SK-N-SH treated with all-trans-retinoic acid at 6 μM for 48 hours (cell line): ENCODE measurements around the gene LOXHD1.

Source experiments
- ATAC-seq: fragments of 200-7000 bp; cut with Tn5 transposase; 3 replicates; pipeline ENCODE4 v1.9.1; 2020; ENCODE audit warnings: mild to moderate bottlenecking, moderate library complexity
- BACH2 ChIP-seq: fragments of 250-450 bp; sonication (Bioruptor Pico); IDR thresholded peaks from 2 replicates; pipeline ENCODE4 v1.9.0; 2021; ENCODE audit warnings: mild to moderate bottlenecking, borderline replicate concordance
- CSRNP3 ChIP-seq: fragments of 250-450 bp; sonication (Bioruptor Pico); IDR thresholded peaks from 2 replicates; pipeline ENCODE4 v1.5.1; 2021; ENCODE audit warnings: mild to moderate bottlenecking, moderate library complexity
- ESRRG ChIP-seq: fragments of 250-450 bp; sonication (Bioruptor Pico); IDR thresholded peaks from 2 replicates; pipeline ENCODE4 v1.6.1; 2021; ENCODE audit warnings: mild to moderate bottlenecking
- GLIS3 ChIP-seq: fragments of 250-450 bp; sonication (Bioruptor Pico); IDR thresholded peaks from 2 replicates; pipeline ENCODE4 v1.5.0; 2020; ENCODE audit warnings: mild to moderate bottlenecking, moderate library complexity
- ISL1 ChIP-seq: fragments of 250-450 bp; sonication (Bioruptor Pico); IDR thresholded peaks from 2 replicates; pipeline ENCODE4 v2.1.2; 2022; ENCODE audit warnings: mild to moderate bottlenecking, moderate library complexity
- OSR1 ChIP-seq: fragments of 250-450 bp; sonication (Bioruptor Pico); IDR thresholded peaks from 2 replicates; pipeline ENCODE4 v1.8.0; 2022; ENCODE audit warnings: moderate library complexity, mild to moderate bottlenecking, inconsistent platforms
- PATZ1 ChIP-seq: fragments of 250-450 bp; sonication (Bioruptor Pico); IDR thresholded peaks from 2 replicates; pipeline ENCODE4 v1.8.0; 2020; ENCODE audit warnings: mild to moderate bottlenecking, moderate library complexity, borderline replicate concordance
- PPARA ChIP-seq: fragments of 250-450 bp; sonication (Bioruptor Pico); IDR thresholded peaks from 2 replicates; pipeline ENCODE4 v1.5.0; 2020; ENCODE audit warnings: mild to moderate bottlenecking, borderline replicate concordance
- RARB ChIP-seq: fragments of 250-450 bp; sonication (Bioruptor Pico); IDR thresholded peaks from 2 replicates; pipeline ENCODE4 v1.8.0; 2021; ENCODE audit warnings: mild to moderate bottlenecking, moderate library complexity
- TCF4 ChIP-seq: fragments of 250-450 bp; sonication (Bioruptor Pico); IDR thresholded peaks from 2 replicates; pipeline ENCODE4 v1.8.0; 2021; ENCODE audit warnings: mild to moderate bottlenecking, moderate library complexity, borderline replicate concordance
- TOX ChIP-seq: fragments of 250-450 bp; sonication (Bioruptor Pico); IDR thresholded peaks from 2 replicates; pipeline ENCODE4 v1.8.0; 2021; ENCODE audit warnings: mild to moderate bottlenecking, moderate library complexity, borderline replicate concordance
- TSHZ2 ChIP-seq: fragments of 250-450 bp; sonication (Bioruptor Pico); IDR thresholded peaks from 2 replicates; pipeline ENCODE4 v1.5.0; 2020; ENCODE audit warnings: mild to moderate bottlenecking, moderate library complexity
- ZFP3 ChIP-seq: fragments of 250-450 bp; sonication (Bioruptor Pico); IDR thresholded peaks from 2 replicates; pipeline ENCODE4 v1.5.0; 2020; ENCODE audit warnings: mild to moderate bottlenecking, moderate library complexity
- ZFP30 ChIP-seq: fragments of 450-650 bp; formaldehyde crosslinking; IDR thresholded peaks from 2 replicates; pipeline ENCODE4 v1.5.0; 2022; ENCODE audit warnings: mild to moderate bottlenecking, moderate library complexity
- ZNF565 ChIP-seq: fragments of 450-650 bp; formaldehyde crosslinking; conservative IDR thresholded peaks from 2 replicates; pipeline ENCODE4 v1.5.0; 2020; ENCODE audit warnings: low read depth, mild to moderate bottlenecking, moderate library complexity
- ZNF8 ChIP-seq: fragments of 450-650 bp; formaldehyde crosslinking; IDR thresholded peaks from 2 replicates; pipeline ENCODE4 v1.5.0; 2020; ENCODE audit warnings: mild to moderate bottlenecking, moderate library complexity
- TF ChIP-seq, protein P1 (sequence below): fragments of 250-450 bp; sonication (Bioruptor Pico); IDR thresholded peaks from 2 replicates; pipeline ENCODE4 v1.8.0; 2021; ENCODE audit warnings: low read depth, mild to moderate bottlenecking, moderate library complexity, borderline replicate concordance
- TF ChIP-seq, protein P2 (sequence below): fragments of 250-450 bp; sonication (Bioruptor Pico); IDR thresholded peaks from 2 replicates; pipeline ENCODE4 v1.5.1; 2020; ENCODE audit warnings: low read depth, mild to moderate bottlenecking, moderate library complexity

LOXHD1 gene

DNA sequence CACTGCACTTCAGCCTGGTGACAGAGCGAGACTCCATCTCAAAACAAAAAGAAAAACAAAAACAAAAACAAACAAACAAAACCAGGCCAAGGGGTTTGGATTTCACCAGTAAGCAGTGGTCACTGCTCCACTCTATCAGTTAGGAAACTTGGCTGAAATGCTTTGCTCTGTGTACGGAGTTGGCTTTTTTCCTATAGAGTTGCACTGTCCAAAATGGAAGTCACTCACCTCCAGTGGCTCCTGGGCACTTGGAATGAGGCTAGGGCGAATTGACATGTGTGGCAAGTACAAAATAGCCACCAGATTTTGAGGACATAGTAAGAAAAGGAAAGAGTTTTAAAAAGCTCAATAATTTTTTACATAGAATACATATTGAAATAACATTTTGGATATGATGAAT is 228.7 kb downstream of the LOXHD1 start:
- TF ChIP-seq, protein P1, sequence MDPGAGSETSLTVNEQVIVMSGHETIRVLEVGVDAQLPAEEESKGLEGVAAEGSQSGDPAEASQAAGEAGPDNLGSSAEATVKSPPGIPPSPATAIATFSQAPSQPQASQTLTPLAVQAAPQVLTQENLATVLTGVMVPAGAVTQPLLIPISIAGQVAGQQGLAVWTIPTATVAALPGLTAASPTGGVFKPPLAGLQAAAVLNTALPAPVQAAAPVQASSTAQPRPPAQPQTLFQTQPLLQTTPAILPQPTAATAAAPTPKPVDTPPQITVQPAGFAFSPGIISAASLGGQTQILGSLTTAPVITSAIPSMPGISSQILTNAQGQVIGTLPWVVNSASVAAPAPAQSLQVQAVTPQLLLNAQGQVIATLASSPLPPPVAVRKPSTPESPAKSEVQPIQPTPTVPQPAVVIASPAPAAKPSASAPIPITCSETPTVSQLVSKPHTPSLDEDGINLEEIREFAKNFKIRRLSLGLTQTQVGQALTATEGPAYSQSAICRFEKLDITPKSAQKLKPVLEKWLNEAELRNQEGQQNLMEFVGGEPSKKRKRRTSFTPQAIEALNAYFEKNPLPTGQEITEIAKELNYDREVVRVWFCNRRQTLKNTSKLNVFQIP (CRISPR knock-in tag), result no peak
- TF ChIP-seq CSRNP3 (CRISPR knock-in tag) (no peak), PATZ1 (CRISPR knock-in tag) (no peak), OSR1 (CRISPR knock-in tag) (no peak), BACH2 (CRISPR knock-in tag) (no peak), ZNF565 (no peak), TSHZ2 (CRISPR knock-in tag) (no peak)
- TF ChIP-seq, protein P2, sequence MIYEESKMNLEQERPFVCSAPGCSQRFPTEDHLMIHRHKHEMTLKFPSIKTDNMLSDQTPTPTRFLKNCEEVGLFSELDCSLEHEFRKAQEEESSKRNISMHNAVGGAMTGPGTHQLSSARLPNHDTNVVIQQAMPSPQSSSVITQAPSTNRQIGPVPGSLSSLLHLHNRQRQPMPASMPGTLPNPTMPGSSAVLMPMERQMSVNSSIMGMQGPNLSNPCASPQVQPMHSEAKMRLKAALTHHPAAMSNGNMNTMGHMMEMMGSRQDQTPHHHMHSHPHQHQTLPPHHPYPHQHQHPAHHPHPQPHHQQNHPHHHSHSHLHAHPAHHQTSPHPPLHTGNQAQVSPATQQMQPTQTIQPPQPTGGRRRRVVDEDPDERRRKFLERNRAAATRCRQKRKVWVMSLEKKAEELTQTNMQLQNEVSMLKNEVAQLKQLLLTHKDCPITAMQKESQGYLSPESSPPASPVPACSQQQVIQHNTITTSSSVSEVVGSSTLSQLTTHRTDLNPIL (CRISPR knock-in tag), result no peak
- ATAC-seq, result no peak

- TF ChIP-seq ESRRG, result no peak
- TF ChIP-seq ZFP30 (CRISPR knock-in tag), result no peak
- TF ChIP-seq GLIS3, result no peak
- no peak for TF ChIP-seq TOX
- no peak for TF ChIP-seq ZNF8 (CRISPR knock-in tag)
- no peak for TF ChIP-seq PPARA (CRISPR knock-in tag)
- no peak for TF ChIP-seq PATZ1 (CRISPR knock-in tag)
- no peak for TF ChIP-seq RARB (CRISPR knock-in tag)
- no peak for TF ChIP-seq BACH2 (CRISPR knock-in tag)
- no peak for TF ChIP-seq TCF4 (CRISPR knock-in tag)
- no peak for TF ChIP-seq ZFP3
- no peak for TF ChIP-seq ISL1 (CRISPR knock-in tag)
- ATAC-seq, result no peak
These were observed 229.6 kb downstream of the LOXHD1 start for GRCh38 chr18:46427216-46427995.
